Left lung (tissue), 10 donors: ENCODE measurements around the gene PDAP1. TPM values are rescaled to one million over a fixed set of nuclear protein-coding genes. Genes with fewer than 3 reads are reported as not detected.

Source experiments
- ATAC-seq: fragments of 200-7000 bp; cut with Tn5 transposase; one replicate; pipeline ENCODE4 v1.9.1; 2020; ENCODE audit warnings: moderate library complexity
- DNase-seq, 4 donors: peaks; one replicate each; pipeline ENCODE4 v3.0.0-alpha.2; 2013 to 2020
- H3K27ac ChIP-seq, 2 donors: fragments of 200-600 bp; sonication (generic) in 1 of 2; one replicate each; pipeline versions ENCODE4 v1.5.0 to v1.8.0; 2020 to 2021
- H3K27me3 ChIP-seq, 2 donors: fragments of 200-600 bp; sonication (generic) in 1 of 2; one replicate each; pipeline versions ENCODE4 v1.5.0 to v1.8.0; 2020 to 2021
- H3K36me3 ChIP-seq, 2 donors: fragments of 200-600 bp; sonication (generic) in 1 of 2; one replicate each; pipeline versions ENCODE4 v1.5.0 to v1.8.0; 2020 to 2021
- H3K4me1 ChIP-seq, 2 donors: fragments of 200-600 bp; one replicate each; pipeline ENCODE4 v1.8.0; 2021
- H3K4me3 ChIP-seq, 2 donors: fragments of 200-600 bp; sonication (generic) in 1 of 2; one replicate each; pipeline versions ENCODE4 v1.5.0 to v1.8.0; 2020 to 2021; ENCODE audit warnings: mild to moderate bottlenecking in 1 of 2
- H3K9me3 ChIP-seq, 2 donors: fragments of 200-600 bp; sonication (generic) in 1 of 2; one replicate each; pipeline versions ENCODE4 v1.5.0 to v1.8.0; 2020 to 2021
- CTCF ChIP-seq, 2 donors: fragments of 200-600 bp; sonication (generic) in 1 of 2; IDR thresholded peaks; one replicate each; pipeline versions ENCODE4 v1.5.0 to v1.8.0; 2021; ENCODE audit warnings: antibody characterized with exemption in 2 of 2
- intact Hi-C, 2 donors: fragments of 100-400 bp; cut with DNase I; formaldehyde crosslinking; loops; one replicate each; pipeline versions ENCODE4 v1.11.2 to v1.14.2; 2022
- polyA plus RNA-seq, 6 donors: library from polyadenylated mRNA; unstranded; fragments of 120-200 nt; gene quantifications; one replicate each; pipeline ENCODE4 v1.2.1, GENCODE V29; 2013; ENCODE audit not compliant: insufficient read length in 6 of 6
- total RNA-seq, 2 donors: library from RNA; stranded (reverse); fragmentation: NEBNext Ultra II Directional; extraction: Animal tissue kit (Norgen Biotek cat#: 25700); gene quantifications; one replicate each; pipeline ENCODE4 v1.2.1, GENCODE V29; 2021
- donor health status: DM: no; HTN: yes; CAD: no.
- donor health status: DM: no; HTN: no; CAD: no.

PDAP1 gene
- total and polyA plus RNA-seq, 8 donors, result 68.5 to 150 (median 132) TPM

GRCh38 chr7:99368750-99369389 is 39.5 kb downstream of the PDAP1 start:
- Histone ChIP-seq H3K36me3 (peaks cover 0 to 49% of the 10 kb centered on the region in 2 donors), H3K4me1 (peaks cover 8 to 25% of the 10 kb centered on the region in 2 donors), H3K27ac (peak overlapping the region; percentile 48 to 60), H3K9me3 (no peaks in the 10 kb centered on the region), H3K4me3 (no peak overlapping the region), H3K27me3 (no peaks in the 10 kb centered on the region)
- DNase-seq (no peak), ATAC-seq (peak; percentile 71)
- intact Hi-C loops, result no loop called here
- TF ChIP-seq CTCF (IDR thresholded peaks at IDR 0.05), result no peak

- no peaks in the 10 kb centered on the region for H3K9me3 ChIP-seq
- no peaks in the 10 kb centered on the region for H3K27me3 ChIP-seq
- no peak for TF ChIP-seq CTCF (IDR thresholded peaks at IDR 0.05)
- H3K4me3 ChIP-seq, result no peak overlapping the region
- peaks cover 5 to 6% of the 10 kb centered on the region in 2 donors for H3K4me1 ChIP-seq
- peaks cover 0 to 71% of the 10 kb centered on the region in 2 donors for H3K36me3 ChIP-seq
- H3K27ac ChIP-seq, result no peak overlapping the region
- ATAC-seq (no peak), DNase-seq (no peak)
- intact Hi-C loops, result no loop called here
Measured at GRCh38 chr7:99366646-99367045, 41.8 kb downstream of the PDAP1 start.

- peaks cover 0 to 82% of the 10 kb centered on the region in 2 donors for H3K36me3 ChIP-seq
- peak; percentile 75 for ATAC-seq
Measured at GRCh38 chr7:99365318-99366141, 42.9 kb downstream of the PDAP1 start.

DNA sequence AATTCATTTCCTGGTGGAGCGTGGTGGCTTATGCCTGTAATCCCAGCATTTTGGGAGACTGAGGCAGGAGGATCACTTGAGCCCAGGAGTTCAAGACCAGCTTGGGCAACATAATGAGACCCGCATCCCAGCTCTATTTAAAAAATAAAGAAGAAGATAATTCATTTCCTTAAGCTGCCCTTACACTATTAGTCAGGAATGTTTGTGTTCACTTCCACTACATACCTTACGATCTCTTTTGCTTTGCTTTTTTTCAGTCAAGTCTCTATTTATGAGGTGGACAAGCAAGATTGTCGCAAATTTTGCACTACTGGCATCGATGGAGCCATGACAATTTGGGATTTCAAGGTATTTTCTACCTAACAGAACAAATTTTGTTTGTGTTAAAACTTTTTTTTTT is 45.1 kb downstream of the PDAP1 start:
- Histone ChIP-seq H3K9me3 (no peaks in the 10 kb centered on the region), H3K4me1 (no peaks in the 10 kb centered on the region), H3K27ac (no peak overlapping the region), H3K36me3 (peaks cover 0 to 98% of the 10 kb centered on the region in 2 donors), H3K27me3 (no peaks in the 10 kb centered on the region), H3K4me3 (no peak overlapping the region)
- no peak for TF ChIP-seq CTCF (IDR thresholded peaks at IDR 0.05)
- intact Hi-C loops, result no loop called here
- no peak for ATAC-seq
- DNase-seq, result no peak

More at GRCh38 chr7:99365318-99366141, 42.9 kb downstream of the PDAP1 start:
- intact Hi-C loops, result no loop called here
- H3K27me3 ChIP-seq, result no peaks in the 10 kb centered on the region
- H3K4me1 ChIP-seq, result peaks cover 4 to 5% of the 10 kb centered on the region in 2 donors
- TF ChIP-seq CTCF (IDR thresholded peaks at IDR 0.05), result peak; percentile 46 to 55
- H3K27ac ChIP-seq, result no peak overlapping the region
- H3K4me3 ChIP-seq, result no peak overlapping the region
- H3K9me3 ChIP-seq, result no peaks in the 10 kb centered on the region
- DNase-seq, result peak in 1 of 4 donors; percentile 89

GRCh38 chr7:99362801-99363200 is 45.6 kb downstream of the PDAP1 start:
- Histone ChIP-seq H3K27me3 (no peaks in the 10 kb centered on the region), H3K4me1 (no peaks in the 10 kb centered on the region), H3K4me3 (no peak overlapping the region), H3K27ac (no peak overlapping the region), H3K9me3 (no peaks in the 10 kb centered on the region), H3K36me3 (peaks cover 0 to 100% of the 10 kb centered on the region in 2 donors)
- intact Hi-C loops, result no loop called here
- no peak for TF ChIP-seq CTCF (IDR thresholded peaks at IDR 0.05)
- no peak for ATAC-seq
- no peak for DNase-seq
